Sigmoid colon (tissue), 4 donors: ENCODE data around the gene LCE4A.

Experiments used
- CTCF ChIP-seq, 4 experiments: fragments of 450-650 bp in 3 of 4; fragments of 200-600 bp in 1 of 4; IDR thresholded peaks; one replicate each; pipeline ENCODE4 v1.5.1; 2016 to 2019; ENCODE audit warnings: antibody characterized with exemption in 4 of 4, mild to moderate bottlenecking in 3 of 4, moderate library complexity in 2 of 4
- EP300 ChIP-seq, 4 donors: sonication (generic); formaldehyde crosslinking; IDR thresholded peaks; one replicate each; pipeline ENCODE4 v1.6.1; 2017; ENCODE audit warnings: antibody characterized with exemption in 4 of 4
- POLR2A ChIP-seq, 2 donors: fragments of 450-650 bp; IDR thresholded peaks; one replicate each; pipeline ENCODE4 v1.6.1; 2016; ENCODE audit warnings: antibody characterized with exemption in 2 of 2, mild to moderate bottlenecking in 2 of 2, moderate library complexity in 2 of 2

DNA sequence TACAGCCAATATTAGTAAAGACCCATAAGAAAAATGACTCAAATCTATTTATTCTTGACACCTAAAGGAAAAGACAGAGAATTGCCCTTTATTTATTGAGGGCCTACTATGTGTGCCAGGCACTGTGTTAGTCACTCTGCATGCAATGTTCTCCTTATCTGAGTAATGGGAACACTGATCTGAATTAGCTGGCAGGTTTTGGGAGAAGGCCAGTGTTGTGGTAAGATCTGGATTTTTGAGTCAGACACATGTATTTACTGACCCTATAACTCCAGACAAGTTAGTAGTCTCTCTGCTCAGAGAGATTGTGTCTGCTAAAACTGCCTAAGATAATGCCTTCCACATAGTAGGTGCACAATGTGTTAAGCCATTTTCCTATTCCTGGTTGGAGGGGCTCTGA lies 17.3 kb downstream of the LCE4A start:
- TF ChIP-seq POLR2A (IDR thresholded peaks at IDR 0.05) (no peak), CTCF (IDR thresholded peaks at IDR 0.05) (no peak), EP300 (IDR thresholded peaks at IDR 0.05) (no peak)
